Heart right ventricle (tissue), 16 donors: ENCODE results near the gene PCGF1. TPM values are rescaled to one million over a fixed set of nuclear protein-coding genes. Genes with fewer than 3 reads are reported as not detected.

Experiments
- ATAC-seq, 8 donors: fragments of 200-7000 bp; cut with Tn5 transposase; one replicate each; pipeline ENCODE4 v1.9.1; 2020; ENCODE audit warnings: mild to moderate bottlenecking in 8 of 8, moderate library complexity in 8 of 8, moderate number of reproducible peaks in 1 of 8
- DNase-seq, 2 donors: peaks; one replicate each; pipeline ENCODE4 v3.0.0-alpha.2; 2020
- H3K27ac ChIP-seq, 10 donors: fragments of 200-600 bp; sonication (generic) in 2 of 10; one replicate each; pipeline versions ENCODE4 v1.5.0 to v1.8.0; 2020 to 2022; ENCODE audit warnings: mild to moderate bottlenecking in 3 of 10
- H3K27me3 ChIP-seq, 7 donors: fragments of 200-600 bp; one replicate each; pipeline ENCODE4 v1.8.0; 2021 to 2022; ENCODE audit warnings: mild to moderate bottlenecking in 2 of 7
- H3K36me3 ChIP-seq, 9 donors: fragments of 200-600 bp; sonication (generic) in 1 of 9; one replicate each; pipeline versions ENCODE4 v1.5.0 to v1.8.0; 2020 to 2022; ENCODE audit warnings: mild to moderate bottlenecking in 2 of 9
- H3K4me1 ChIP-seq, 9 donors: fragments of 200-600 bp; sonication (generic) in 1 of 9; one replicate each; pipeline versions ENCODE4 v1.5.0 to v1.8.0; 2020 to 2022; ENCODE audit warnings: mild to moderate bottlenecking in 4 of 9
- H3K4me3 ChIP-seq, 10 donors: fragments of 200-600 bp; sonication (generic) in 2 of 10; one replicate each; pipeline versions ENCODE4 v1.5.0 to v1.8.0; 2020 to 2022; ENCODE audit warnings: mild to moderate bottlenecking in 7 of 10, moderate library complexity in 2 of 10
- H3K9me3 ChIP-seq, 11 donors: fragments of 200-600 bp in 10 of 11; sonication (generic) in 2 of 11; one replicate each; pipeline versions ENCODE4 v1.5.0 to v1.8.0; 2013 to 2022; ENCODE audit warnings: mild to moderate bottlenecking in 2 of 11, control low read depth in 1 of 11, moderate library complexity in 1 of 11
- CTCF ChIP-seq, 9 donors: fragments of 200-600 bp; sonication (generic) in 2 of 9; IDR thresholded peaks; one replicate each; pipeline versions ENCODE4 v1.5.0 to v1.8.0; 2021 to 2022; ENCODE audit warnings: antibody characterized with exemption in 9 of 9, mild to moderate bottlenecking in 5 of 9, moderate library complexity in 1 of 9
- WGBS, 2 donors: extraction: QIAGEN DNeasy Blood & Tissue Kit; methylation state at CpG; one replicate each; pipeline ENCODE4 v1.1.7; 2013; ENCODE audit warnings: inconsistent platforms in 1 of 2; 5-methylcytosine and 5-hydroxymethylcytosine counted together
- intact Hi-C, 10 donors: fragments of 100-400 bp; cut with DNase I; formaldehyde crosslinking; loops; one replicate each; pipeline versions ENCODE4 v1.11.1 to v1.14.2; 2022
- polyA plus RNA-seq, 2 donors: library from polyadenylated mRNA; stranded (reverse); fragments of 200-250 nt; gene quantifications; one replicate each; pipeline ENCODE4 v1.2.3, GENCODE V29; 2013
- total RNA-seq, 10 donors: library from RNA; stranded (reverse); fragmentation: NEBNext Ultra II Directional in 3 of 10; extraction: Animal tissue kit (Norgen Biotek cat#: 25700) in 3 of 10; gene quantifications; one replicate each; pipeline versions ENCODE4 v1.2.1 to v1.2.4, GENCODE V29; 2021 to 2023
- donor health status: Arrhythmogenic right ventricular cardiomyopathy.
- donor health status: ischemic (EF 13 %, LVEDD 7.1; RV severe dilation, severe dysfunction).
- donor health status: healthy with polysubstance abuse.
- donor health status: DM: no; HTN: yes; CAD: no.
- donor health status: DM: no; HTN: no; CAD: no.
- donor health status: ischemic (EF 25% LVEDD 6.9; RV normal size, moderate dysfunction).
- donor health status: ischemic (EF 25% LVEDD 5.7; RV mildly dilated, moderate dysfunction).
- donor health status: healthy.
- donor health status: DM: yes; HTN: yes; CAD: no.
- donor health status: Ischemic cardiomyopathy.
- donor health status: ischemic (EF 35%, LVEDD 5.7; RV mildly dilated, moderate dysfunction).
- donor health status: nonischemic (EF 11% LVEDD 7.7; RV severe dilation, severe dysfunction).
- donor health status: DM: yes; HTN: yes; CAD: no.
- donor health status: PGD.
- donor health status: ischemic (EF 29% LVEDD 5.4; RV normal size, mild dysfunction).
- donor health status: nonischemic (EF 23%, LVEDD 6.1; RV moderate dilation, normal function).

PCGF1 gene
- total and polyA plus RNA-seq, 12 donors, result 10.7 to 27.7 (median 16.0) TPM

GRCh38 chr2:74512744-74513604 lies 5.5 kb upstream of the PCGF1 start:
- WGBS, 2 donors, result 5 to 7% methylated on average over 32 to 36 of the region's 36 CpGs
- H3K27me3 ChIP-seq, result peaks cover 45 to 96% (median 85%) of the 10 kb centered on the region in 7 donors
- H3K36me3 ChIP-seq, result no peaks in the 10 kb centered on the region
- no peaks in the 10 kb centered on the region for H3K9me3 ChIP-seq
- intact Hi-C loops, result no loop called here
- no peak for TF ChIP-seq CTCF (IDR thresholded peaks at IDR 0.05)
- H3K27ac ChIP-seq, result no peak overlapping the region
- DNase-seq (no peak), ATAC-seq (no peak)
- H3K4me3 ChIP-seq, result no peak overlapping the region
- peaks cover 8 to 39% (median 33%) of the 10 kb centered on the region in 9 donors for H3K4me1 ChIP-seq

- Histone ChIP-seq H3K4me1 (peaks cover 9 to 44% (median 36%) of the 10 kb centered on the region in 9 donors), H3K36me3 (peaks cover 0 to under 1% (median 0%) of the 10 kb centered on the region in 9 donors), H3K27me3 (peaks cover 38 to 80% (median 68%) of the 10 kb centered on the region in 7 donors), H3K9me3 (no peaks in the 10 kb centered on the region), H3K4me3 (no peak overlapping the region), H3K27ac (no peak overlapping the region)
- WGBS, 2 donors, result 35 to 38% methylated on average over 11 of the region's 11 CpGs
- ATAC-seq, result no peak
- intact Hi-C loops, result no loop called here
- no peak for TF ChIP-seq CTCF (IDR thresholded peaks at IDR 0.05)
- DNase-seq, result no peak
These were observed 3.9 kb upstream of the PCGF1 start for GRCh38 chr2:74511104-74511989.

GRCh38 chr2:74510272-74510671 lies 2.8 kb upstream of the PCGF1 start:
- peaks cover 28 to 69% (median 62%) of the 10 kb centered on the region in 7 donors for H3K27me3 ChIP-seq
- DNase-seq, result no peak
- H3K4me3 ChIP-seq, result no peak overlapping the region
- H3K27ac ChIP-seq, result no peak overlapping the region
- no peak for ATAC-seq
- peaks cover 13 to 45% (median 36%) of the 10 kb centered on the region in 9 donors for H3K4me1 ChIP-seq
- 78 to 80% methylated on average over 4 of the region's 4 CpGs for WGBS, 2 donors
- peaks cover 0 to 11% (median 3%) of the 10 kb centered on the region in 9 donors for H3K36me3 ChIP-seq
- H3K9me3 ChIP-seq, result no peaks in the 10 kb centered on the region
- TF ChIP-seq CTCF (IDR thresholded peaks at IDR 0.05), result no peak
- intact Hi-C loops, result no loop called here
